Ovary (tissue), 3 donors: ENCODE data around the gene CDC42BPA.

Experiments
- CTCF ChIP-seq, 3 donors: fragments of 450-650 bp in 2 of 3; fragments of 200-600 bp in 1 of 3; IDR thresholded peaks; one replicate each; pipeline versions ENCODE4 v1.5.1 to v1.8.0; 2016 to 2022; ENCODE audit warnings: antibody characterized with exemption in 3 of 3, mild to moderate bottlenecking in 1 of 3
- POLR2A ChIP-seq: fragments of 450-650 bp; IDR thresholded peaks from one replicate; pipeline ENCODE4 v1.6.1; 2017; ENCODE audit warnings: antibody characterized with exemption, mild to moderate bottlenecking, moderate library complexity
- donor health status: DM: no; HTN: no; CAD: no.

GRCh38 chr1:227073786-227074185, 244.5 kb downstream of the CDC42BPA start:
- TF ChIP-seq CTCF (IDR thresholded peaks at IDR 0.05) (no peak), POLR2A (no peak)
